Measurements from ENCODE around the gene TUBB3.

The TUBB3 gene

DNA sequence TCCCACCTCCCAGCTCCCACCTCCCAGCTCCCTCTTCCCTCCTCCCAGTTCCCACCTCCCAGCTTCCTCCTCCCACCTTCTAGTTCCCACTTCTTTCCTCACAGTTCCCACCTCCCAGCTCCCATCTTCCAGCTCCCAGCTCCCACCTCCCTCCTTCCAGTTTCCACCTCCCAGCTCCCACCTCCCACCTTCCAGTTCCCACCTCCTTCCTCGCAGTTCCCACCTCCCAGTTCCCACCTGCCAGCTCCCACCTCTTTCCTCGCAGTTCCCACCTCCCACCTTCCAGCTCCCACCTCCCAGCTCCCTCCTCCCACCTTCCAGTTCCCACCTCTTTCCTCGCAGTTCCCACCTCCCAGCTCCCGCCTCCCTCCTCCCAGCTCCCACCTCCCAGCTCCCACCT lies 14.9 kb upstream of the TUBB3 start:
- H3K36me3 ChIP-seq (ENCODE audit: control insufficient read depth in 4 of 4, insufficient read depth in 4 of 4, low read length in 3 of 4) = peaks cover 3 to 77% (median 60%) of the 10 kb centered on the region in 4 experiments
- ChIA-PET POLR2A (no interaction called here), CTCF (interaction anchor here (1.0 to 3.4 kb wide), 7 partner anchors 9 to 203 kb away, joined by 3 to 13 read pairs (median 5); partner anchors contain the start of genes MC1R and TUBB3)
- H3K9me3 ChIP-seq (ENCODE audit: control extremely low read depth in 1 of 5, control insufficient read depth in 4 of 5, insufficient read depth in 2 of 5, low read depth in 1 of 5, low read length in 4 of 5) = peaks cover 0 to 4% (median 3%) of the 10 kb centered on the region in 5 experiments
- no peaks in the 10 kb centered on the region for H3K27me3 ChIP-seq (replicated peaks in 2 of 5; ENCODE audit: control insufficient read depth in 4 of 5, insufficient read depth in 5 of 5, low read length in 4 of 5)
- no peak for DNase-seq
- WGBS (ENCODE audit: insufficient coverage) = 94% methylated on average over 2 of the region's 4 CpGs
- no peak overlapping the region for H3K4me3 ChIP-seq (ENCODE audit: control insufficient read depth in 1 of 7, extremely low read depth in 1 of 7, insufficient read depth in 4 of 7, low read depth in 2 of 7, low read length in 6 of 7)
- H3K4me1 ChIP-seq (ENCODE audit: control extremely low read depth in 1 of 4, control insufficient read depth in 4 of 4, insufficient read depth in 4 of 4, low read length in 3 of 4) = peaks cover 0 to 5% (median under 1%) of the 10 kb centered on the region in 4 experiments
- no peak overlapping the region for H3K27ac ChIP-seq (ENCODE audit: insufficient read depth in 1 of 2, low read depth in 1 of 2, low read length in 2 of 2, poor library complexity in 1 of 2, severe bottlenecking in 2 of 2)

DNA sequence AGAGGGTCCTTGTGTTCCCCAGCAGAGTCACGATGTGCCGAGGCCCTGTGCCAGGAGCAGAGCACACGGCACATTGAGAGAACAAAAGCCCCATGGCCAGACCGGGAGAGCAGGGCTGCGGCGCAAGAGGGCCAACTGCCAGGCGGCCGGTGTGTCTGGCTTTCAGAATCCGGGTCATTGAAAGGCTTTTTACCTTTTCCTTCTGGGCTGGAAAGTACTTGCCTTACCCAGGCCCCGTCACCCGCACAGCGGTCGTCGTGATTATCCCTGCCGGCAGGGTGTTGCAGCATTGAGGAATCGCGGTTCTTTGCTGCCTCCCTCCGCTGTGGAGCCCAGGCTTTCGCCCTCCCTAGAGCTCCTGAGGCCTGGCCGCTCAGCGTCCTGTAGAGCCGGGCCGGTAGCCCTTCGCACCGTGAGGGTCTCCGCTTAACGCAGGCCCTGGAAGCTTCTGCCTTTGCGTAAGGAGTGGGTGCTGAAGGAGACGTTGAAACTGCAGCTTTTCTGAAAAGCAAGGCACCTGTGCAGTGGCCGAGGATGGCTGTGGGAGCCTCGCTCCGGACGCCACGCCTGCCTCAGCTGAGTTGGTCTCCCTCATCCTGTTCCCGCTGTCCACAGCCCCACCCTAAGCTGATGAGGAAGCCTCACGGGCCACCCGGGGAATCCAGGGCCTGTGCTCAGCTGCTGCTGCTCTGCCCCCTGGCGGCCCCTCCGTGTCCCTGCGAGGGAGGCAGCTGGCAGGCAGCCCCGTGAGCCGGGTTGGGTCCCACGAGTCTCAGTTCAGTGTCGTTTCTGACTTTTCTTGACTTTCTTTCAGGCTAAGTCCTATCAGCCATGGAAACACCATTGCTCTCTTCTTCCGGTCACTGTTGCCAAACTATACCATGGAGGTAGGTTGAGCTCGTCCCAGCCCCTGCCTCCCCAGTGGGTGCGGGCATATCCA lies 13.1 kb upstream of the TUBB3 start:
- Histone ChIP-seq H3K9me3 (ENCODE audit: control extremely low read depth in 1 of 5, control insufficient read depth in 4 of 5, insufficient read depth in 2 of 5, low read depth in 1 of 5, low read length in 4 of 5) (peaks cover 0 to 4% (median 3%) of the 10 kb centered on the region in 5 experiments), H3K36me3 (ENCODE audit: control insufficient read depth in 4 of 4, insufficient read depth in 4 of 4, low read length in 3 of 4) (peaks cover 3 to 66% (median 51%) of the 10 kb centered on the region in 4 experiments), H3K27me3 (replicated peaks in 2 of 5; ENCODE audit: control insufficient read depth in 4 of 5, insufficient read depth in 5 of 5, low read length in 4 of 5) (no peaks in the 10 kb centered on the region), H3K4me3 (ENCODE audit: control insufficient read depth in 1 of 7, extremely low read depth in 1 of 7, insufficient read depth in 4 of 7, low read depth in 2 of 7, low read length in 6 of 7) (no peak overlapping the region), H3K4me1 (ENCODE audit: control extremely low read depth in 1 of 4, control insufficient read depth in 4 of 4, insufficient read depth in 4 of 4, low read length in 3 of 4) (peaks cover 0 to 5% (median under 1%) of the 10 kb centered on the region in 4 experiments), H3K27ac (ENCODE audit: insufficient read depth in 1 of 2, low read depth in 1 of 2, low read length in 2 of 2, poor library complexity in 1 of 2, severe bottlenecking in 2 of 2) (no peak overlapping the region)
- ChIA-PET POLR2A (interaction anchor here (1.8 kb wide), 1 partner anchor 9 kb away, joined by 5 read pairs; the partner anchor contains the start of gene MC1R), CTCF (interaction anchor here (0.7 to 3.4 kb wide), 11 partner anchors 9 to 1260 kb away, joined by 3 to 13 read pairs (median 5); partner anchors contain the start of gene MC1R)
- DNase-seq = peak; percentile 60 to 73 (median 69)
- 73% methylated on average over 46 of the region's 47 CpGs for WGBS (ENCODE audit: insufficient coverage)

DNA sequence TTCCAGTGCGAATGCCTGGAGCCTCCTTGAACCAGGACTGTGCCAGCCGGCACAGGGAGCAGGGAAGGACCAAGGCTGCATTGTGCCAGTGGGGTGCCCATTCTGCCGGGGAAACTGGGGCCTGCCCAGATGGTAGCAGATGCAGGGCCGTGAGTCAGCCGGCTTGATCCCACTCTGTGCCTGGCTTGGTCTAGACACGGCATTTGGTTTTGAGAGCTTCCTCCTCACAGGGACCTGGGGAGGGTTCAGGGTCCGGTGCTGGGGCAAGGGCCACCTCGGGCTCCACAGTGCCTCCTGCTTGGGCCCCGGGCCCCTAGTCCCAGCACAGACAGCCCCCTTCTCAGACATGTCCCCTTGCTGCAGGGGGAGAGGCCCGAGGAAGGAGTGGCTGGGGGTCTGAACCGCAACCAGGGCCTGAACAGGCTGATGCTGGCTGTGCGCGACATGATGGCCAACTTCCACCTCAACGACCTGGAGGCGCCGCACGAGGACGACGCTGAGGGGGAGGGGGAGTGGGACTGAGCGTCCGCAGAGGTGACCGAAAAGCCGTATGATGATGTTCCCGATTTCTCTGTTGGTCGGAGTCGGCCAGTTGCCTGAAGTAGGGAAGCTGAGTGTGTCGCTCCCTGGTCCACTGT lies 12.3 kb upstream of the TUBB3 start:
- Histone ChIP-seq H3K4me1 (ENCODE audit: control extremely low read depth in 1 of 4, control insufficient read depth in 4 of 4, insufficient read depth in 4 of 4, low read length in 3 of 4) (peaks cover 0 to 5% (median under 1%) of the 10 kb centered on the region in 4 experiments), H3K27ac (ENCODE audit: insufficient read depth in 1 of 2, low read depth in 1 of 2, low read length in 2 of 2, poor library complexity in 1 of 2, severe bottlenecking in 2 of 2) (no peak overlapping the region), H3K9me3 (ENCODE audit: control extremely low read depth in 1 of 5, control insufficient read depth in 4 of 5, insufficient read depth in 2 of 5, low read depth in 1 of 5, low read length in 4 of 5) (peaks cover 0 to 4% (median 3%) of the 10 kb centered on the region in 5 experiments), H3K4me3 (ENCODE audit: control insufficient read depth in 1 of 7, extremely low read depth in 1 of 7, insufficient read depth in 4 of 7, low read depth in 2 of 7, low read length in 6 of 7) (no peak overlapping the region), H3K36me3 (ENCODE audit: control insufficient read depth in 4 of 4, insufficient read depth in 4 of 4, low read length in 3 of 4) (peaks cover 3 to 59% (median 46%) of the 10 kb centered on the region in 4 experiments), H3K27me3 (replicated peaks in 2 of 5; ENCODE audit: control insufficient read depth in 4 of 5, insufficient read depth in 5 of 5, low read length in 4 of 5) (no peaks in the 10 kb centered on the region)
- ChIA-PET CTCF (interaction anchor here (0.9 to 3.4 kb wide), 9 partner anchors 8 to 206 kb away, joined by 3 to 13 read pairs (median 5); partner anchors contain the start of gene MC1R), POLR2A (interaction anchor here (1.8 kb wide), 1 partner anchor 8 kb away, joined by 5 read pairs; the partner anchor contains the start of gene MC1R)
- 97% methylated on average over 26 of the region's 27 CpGs for WGBS (ENCODE audit: insufficient coverage)
- no peak for DNase-seq

DNA sequence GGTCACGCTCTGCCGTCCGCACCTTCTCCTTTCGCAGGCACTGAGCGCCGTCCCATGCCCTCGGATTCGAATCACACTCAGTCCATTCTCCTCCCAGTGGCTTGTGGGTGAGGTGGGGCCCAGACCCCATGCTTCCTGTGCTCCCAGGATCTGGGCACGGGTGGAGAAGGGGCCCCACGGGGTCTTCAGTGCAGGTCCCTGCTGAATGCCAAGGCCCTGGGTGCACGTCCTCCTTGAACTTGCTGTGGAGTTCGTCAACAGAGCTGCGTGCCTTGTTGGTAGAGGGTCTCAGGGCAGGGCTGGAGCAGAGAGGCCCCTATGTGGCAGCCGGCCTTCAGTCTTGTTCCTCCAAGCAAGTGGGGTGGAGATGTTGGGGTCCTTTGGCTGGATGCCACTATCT lies 11.8 kb upstream of the TUBB3 start:
- WGBS (ENCODE audit: insufficient coverage) = 92% methylated on average over 5 of the region's 14 CpGs
- CTCF ChIA-PET = interaction anchor here (1.1 to 3.4 kb wide), 5 partner anchors 10 to 206 kb away, joined by 3 to 13 read pairs (median 4); no protein-coding TSS in a partner anchor
- peaks cover 3 to 53% (median 43%) of the 10 kb centered on the region in 4 experiments for H3K36me3 ChIP-seq (ENCODE audit: control insufficient read depth in 4 of 4, insufficient read depth in 4 of 4, low read length in 3 of 4)

DNA sequence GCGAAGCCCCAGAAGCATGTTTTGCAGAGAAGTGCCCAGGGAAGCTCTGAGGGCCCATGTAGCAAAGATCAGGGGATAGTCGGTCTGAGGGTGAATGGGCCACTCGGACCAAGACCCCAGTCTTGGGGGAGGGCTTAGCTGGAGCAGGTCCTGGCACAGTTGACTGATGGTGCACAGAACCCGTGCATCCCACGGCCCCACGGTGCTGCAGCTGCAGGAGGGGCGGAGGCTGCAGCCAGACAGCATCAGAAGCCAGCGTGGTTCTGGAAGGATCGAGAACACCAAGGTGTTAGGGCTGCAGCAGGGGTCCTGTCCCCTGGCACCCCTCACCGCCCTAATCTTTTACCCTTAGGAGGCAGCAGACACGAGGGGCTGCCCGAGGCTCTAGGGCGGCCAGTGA lies 11.0 kb upstream of the TUBB3 start:
- H3K4me3 ChIP-seq (ENCODE audit: control insufficient read depth in 1 of 7, extremely low read depth in 1 of 7, insufficient read depth in 4 of 7, low read depth in 2 of 7, low read length in 6 of 7) = no peak overlapping the region
- ChIA-PET CTCF (interaction anchor here (1.1 to 1.7 kb wide), 2 partner anchors 9 to 51 kb away, joined by 4 read pairs; no protein-coding TSS in a partner anchor), POLR2A (no interaction called here)
- H3K27me3 ChIP-seq (replicated peaks in 2 of 5; ENCODE audit: control insufficient read depth in 4 of 5, insufficient read depth in 5 of 5, low read length in 4 of 5) = no peaks in the 10 kb centered on the region
- H3K27ac ChIP-seq (ENCODE audit: insufficient read depth in 1 of 2, low read depth in 1 of 2, low read length in 2 of 2, poor library complexity in 1 of 2, severe bottlenecking in 2 of 2) = no peak overlapping the region
- H3K36me3 ChIP-seq (ENCODE audit: control insufficient read depth in 4 of 4, insufficient read depth in 4 of 4, low read length in 3 of 4) = peaks cover 3 to 45% (median 36%) of the 10 kb centered on the region in 4 experiments
- no peak for DNase-seq
- WGBS (ENCODE audit: insufficient coverage) = 95% methylated on average over 13 of the region's 13 CpGs
- H3K9me3 ChIP-seq (ENCODE audit: control extremely low read depth in 1 of 5, control insufficient read depth in 4 of 5, insufficient read depth in 2 of 5, low read depth in 1 of 5, low read length in 4 of 5) = no peaks in the 10 kb centered on the region
- H3K4me1 ChIP-seq (ENCODE audit: control extremely low read depth in 1 of 4, control insufficient read depth in 4 of 4, insufficient read depth in 4 of 4, low read length in 3 of 4) = peaks cover 0 to 5% (median 2%) of the 10 kb centered on the region in 4 experiments

More for the DNA sequence above, 11.8 kb upstream of the TUBB3 start:
- peaks cover 0 to 5% (median under 1%) of the 10 kb centered on the region in 4 experiments for H3K4me1 ChIP-seq (ENCODE audit: control extremely low read depth in 1 of 4, control insufficient read depth in 4 of 4, insufficient read depth in 4 of 4, low read length in 3 of 4)
- H3K4me3 ChIP-seq (ENCODE audit: control insufficient read depth in 1 of 7, extremely low read depth in 1 of 7, insufficient read depth in 4 of 7, low read depth in 2 of 7, low read length in 6 of 7) = no peak overlapping the region
- H3K27ac ChIP-seq (ENCODE audit: insufficient read depth in 1 of 2, low read depth in 1 of 2, low read length in 2 of 2, poor library complexity in 1 of 2, severe bottlenecking in 2 of 2) = no peak overlapping the region
- peaks cover 0 to 4% (median 3%) of the 10 kb centered on the region in 5 experiments for H3K9me3 ChIP-seq (ENCODE audit: control extremely low read depth in 1 of 5, control insufficient read depth in 4 of 5, insufficient read depth in 2 of 5, low read depth in 1 of 5, low read length in 4 of 5)
- DNase-seq = no peak
- no peaks in the 10 kb centered on the region for H3K27me3 ChIP-seq (replicated peaks in 2 of 5; ENCODE audit: control insufficient read depth in 4 of 5, insufficient read depth in 5 of 5, low read length in 4 of 5)
- POLR2A ChIA-PET = no interaction called here

DNA sequence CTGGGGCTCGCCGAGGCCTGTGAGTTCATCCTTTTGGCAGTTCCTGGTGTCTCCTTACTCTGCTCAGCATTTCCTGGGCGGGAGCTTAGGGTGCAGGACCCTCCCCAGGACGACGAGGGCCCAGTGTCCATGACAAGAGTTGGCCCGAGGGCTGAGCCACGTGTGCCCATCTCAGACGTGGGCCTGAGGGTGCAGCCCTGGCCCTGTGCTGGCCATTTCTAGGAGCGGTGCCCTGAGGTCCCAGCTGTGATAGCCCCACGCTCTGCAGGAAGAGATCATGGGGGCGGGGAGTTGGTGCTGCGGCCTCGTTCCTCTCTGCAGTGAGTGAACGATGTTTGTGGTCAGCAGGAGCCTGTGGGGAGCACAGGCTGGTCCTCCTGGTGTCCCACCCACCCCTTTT lies 10.5 kb upstream of the TUBB3 start:
- ChIA-PET POLR2A (no interaction called here), CTCF (interaction anchor here (1.1 to 1.7 kb wide), 2 partner anchors 9 to 52 kb away, joined by 4 read pairs; no protein-coding TSS in a partner anchor)
- Histone ChIP-seq H3K4me1 (ENCODE audit: control extremely low read depth in 1 of 4, control insufficient read depth in 4 of 4, insufficient read depth in 4 of 4, low read length in 3 of 4) (peaks cover 0 to 9% (median 7%) of the 10 kb centered on the region in 4 experiments), H3K27me3 (replicated peaks in 2 of 5; ENCODE audit: control insufficient read depth in 4 of 5, insufficient read depth in 5 of 5, low read length in 4 of 5) (no peaks in the 10 kb centered on the region), H3K36me3 (ENCODE audit: control insufficient read depth in 4 of 4, insufficient read depth in 4 of 4, low read length in 3 of 4) (peaks cover 3 to 45% (median 35%) of the 10 kb centered on the region in 4 experiments), H3K4me3 (ENCODE audit: control insufficient read depth in 1 of 7, extremely low read depth in 1 of 7, insufficient read depth in 4 of 7, low read depth in 2 of 7, low read length in 6 of 7) (no peak overlapping the region), H3K9me3 (ENCODE audit: control extremely low read depth in 1 of 5, control insufficient read depth in 4 of 5, insufficient read depth in 2 of 5, low read depth in 1 of 5, low read length in 4 of 5) (no peaks in the 10 kb centered on the region), H3K27ac (ENCODE audit: insufficient read depth in 1 of 2, low read depth in 1 of 2, low read length in 2 of 2, poor library complexity in 1 of 2, severe bottlenecking in 2 of 2) (no peak overlapping the region)
- WGBS (ENCODE audit: insufficient coverage) = 87% methylated on average over 14 of the region's 14 CpGs
- DNase-seq = no peak
